ENCODE measurements around the gene PRKD1.

DNA sequence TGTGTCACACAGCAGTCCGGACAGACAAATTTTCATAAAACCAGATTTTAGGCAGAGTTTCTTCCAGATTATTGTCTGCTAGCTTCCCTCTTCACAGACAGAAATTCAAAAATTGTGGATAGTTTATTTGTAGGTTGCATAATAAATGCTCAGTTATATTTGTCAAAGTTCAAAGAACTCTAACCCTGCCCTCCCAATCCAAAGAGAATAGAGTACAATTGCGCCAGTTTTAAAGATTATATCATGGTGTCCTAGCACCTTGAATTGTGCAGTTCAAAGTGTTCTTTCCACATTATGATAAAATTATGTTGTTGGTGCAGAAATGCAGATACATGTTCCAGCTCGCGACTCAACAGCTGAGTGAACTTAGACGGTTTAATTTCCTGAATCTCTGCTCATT is 263.1 kb downstream of the PRKD1 start:
- TF ChIP-seq, protein P1, sequence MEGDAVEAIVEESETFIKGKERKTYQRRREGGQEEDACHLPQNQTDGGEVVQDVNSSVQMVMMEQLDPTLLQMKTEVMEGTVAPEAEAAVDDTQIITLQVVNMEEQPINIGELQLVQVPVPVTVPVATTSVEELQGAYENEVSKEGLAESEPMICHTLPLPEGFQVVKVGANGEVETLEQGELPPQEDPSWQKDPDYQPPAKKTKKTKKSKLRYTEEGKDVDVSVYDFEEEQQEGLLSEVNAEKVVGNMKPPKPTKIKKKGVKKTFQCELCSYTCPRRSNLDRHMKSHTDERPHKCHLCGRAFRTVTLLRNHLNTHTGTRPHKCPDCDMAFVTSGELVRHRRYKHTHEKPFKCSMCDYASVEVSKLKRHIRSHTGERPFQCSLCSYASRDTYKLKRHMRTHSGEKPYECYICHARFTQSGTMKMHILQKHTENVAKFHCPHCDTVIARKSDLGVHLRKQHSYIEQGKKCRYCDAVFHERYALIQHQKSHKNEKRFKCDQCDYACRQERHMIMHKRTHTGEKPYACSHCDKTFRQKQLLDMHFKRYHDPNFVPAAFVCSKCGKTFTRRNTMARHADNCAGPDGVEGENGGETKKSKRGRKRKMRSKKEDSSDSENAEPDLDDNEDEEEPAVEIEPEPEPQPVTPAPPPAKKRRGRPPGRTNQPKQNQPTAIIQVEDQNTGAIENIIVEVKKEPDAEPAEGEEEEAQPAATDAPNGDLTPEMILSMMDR (IDR thresholded peaks at IDR 0.05; ENCODE audit: poor library complexity), result no peak
- TF ChIP-seq EZH2 (IDR thresholded peaks at IDR 0.05; ENCODE audit: borderline replicate concordance) (no peak), EZH2phosphoT487 (IDR thresholded peaks at IDR 0.05; ENCODE audit: low read depth, severe bottlenecking, unreplicated experiment) (no peak)

Measured in hepatocyte (in vitro differentiated cells).